Right atrium auricular region (tissue), 2 donors: ENCODE measurements around the gene CAPN13. TPM values are rescaled to one million over a fixed set of nuclear protein-coding genes. Genes with fewer than 3 reads are reported as not detected.

Experiments
- DNase-seq: peaks from one replicate; pipeline ENCODE4 v3.0.0-alpha.2; 2019; ENCODE audit warnings: low spot score
- H3K27ac ChIP-seq, 2 donors: fragments of 200-600 bp; sonication (generic); 1 replicate in 1 of 2; 2 replicates in 1 of 2; pipeline ENCODE4 v1.5.1; 2016 to 2019
- H3K27me3 ChIP-seq, 2 donors: fragments of 200-600 bp; sonication (generic); one replicate each; pipeline versions ENCODE4 v1.5.1 to v1.6.0; 2017 to 2019
- H3K36me3 ChIP-seq: fragments of 200-600 bp; sonication (generic); one replicate; pipeline ENCODE4 v1.5.1; 2016
- H3K4me1 ChIP-seq, 2 donors: fragments of 200-600 bp; sonication (generic); one replicate each; pipeline versions ENCODE4 v1.5.1 to v1.6.0; 2017 to 2019
- H3K4me3 ChIP-seq, 2 donors: fragments of 200-600 bp; sonication (generic); 1 replicate in 1 of 2; 2 replicates in 1 of 2; pipeline ENCODE4 v1.5.1; 2017 to 2019; ENCODE audit warnings: mild to moderate bottlenecking in 1 of 2, moderate library complexity in 1 of 2
- H3K9me3 ChIP-seq, 2 donors: fragments of 200-600 bp; sonication (generic); one replicate each; pipeline ENCODE4 v1.5.1; 2019
- total RNA-seq, 2 donors: library from RNA; depleted of rRNA; stranded (reverse); fragments of >200 nt; gene quantifications; one replicate each; pipeline ENCODE4 v1.1.0, GENCODE V29; 2016
- TF ChIP-seq, protein P1 (sequence below), 2 donors: fragments of 200-600 bp; sonication (generic); IDR thresholded peaks; one replicate each; pipeline ENCODE4 v1.5.1; 2019; ENCODE audit warnings: antibody characterized with exemption in 2 of 2

Gene CAPN13
- total RNA-seq, 2 donors from 2014 or later, result not detected

DNA sequence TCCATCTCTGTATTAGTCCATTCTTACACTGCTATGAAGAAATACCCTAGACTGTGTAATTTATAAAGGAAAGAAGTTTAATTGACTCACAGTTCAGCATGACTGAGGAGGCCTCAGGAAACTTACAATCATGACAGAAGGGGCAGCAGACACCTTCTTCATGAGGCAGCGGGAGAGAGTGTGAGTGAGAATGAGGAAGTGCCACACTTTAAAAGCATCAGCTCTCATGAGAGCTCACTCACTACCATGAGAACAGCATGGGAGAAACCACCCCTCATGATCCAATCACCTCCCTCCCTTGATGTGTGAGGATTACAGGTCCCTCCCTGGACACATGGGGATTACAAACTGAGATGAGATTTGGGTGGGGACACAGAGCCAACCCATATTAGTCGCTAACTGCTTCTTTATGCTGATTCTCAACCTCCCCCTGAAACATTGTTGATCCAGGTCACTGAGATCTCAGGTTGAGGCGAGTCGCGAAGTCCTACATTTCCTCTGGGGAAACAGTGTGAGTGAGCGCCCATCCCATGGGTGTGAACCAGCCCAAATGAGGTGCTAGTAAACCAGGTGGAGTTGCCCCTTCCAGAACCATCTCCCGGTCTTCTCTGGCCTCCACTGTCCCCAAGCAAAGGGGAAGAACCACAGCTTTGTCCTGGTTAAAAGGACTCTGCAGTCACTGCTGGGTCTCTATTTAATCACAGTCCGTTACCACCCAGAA lies 123.8 kb downstream of the CAPN13 start:
- Histone ChIP-seq H3K36me3 (no peaks in the 10 kb centered on the region), H3K27ac (no peak overlapping the region), H3K27me3 (no peaks in the 10 kb centered on the region), H3K4me3 (no peak overlapping the region), H3K9me3 (no peaks in the 10 kb centered on the region), H3K4me1 (peaks cover 0 to 6% of the 10 kb centered on the region in 2 donors)
- TF ChIP-seq, protein P1, sequence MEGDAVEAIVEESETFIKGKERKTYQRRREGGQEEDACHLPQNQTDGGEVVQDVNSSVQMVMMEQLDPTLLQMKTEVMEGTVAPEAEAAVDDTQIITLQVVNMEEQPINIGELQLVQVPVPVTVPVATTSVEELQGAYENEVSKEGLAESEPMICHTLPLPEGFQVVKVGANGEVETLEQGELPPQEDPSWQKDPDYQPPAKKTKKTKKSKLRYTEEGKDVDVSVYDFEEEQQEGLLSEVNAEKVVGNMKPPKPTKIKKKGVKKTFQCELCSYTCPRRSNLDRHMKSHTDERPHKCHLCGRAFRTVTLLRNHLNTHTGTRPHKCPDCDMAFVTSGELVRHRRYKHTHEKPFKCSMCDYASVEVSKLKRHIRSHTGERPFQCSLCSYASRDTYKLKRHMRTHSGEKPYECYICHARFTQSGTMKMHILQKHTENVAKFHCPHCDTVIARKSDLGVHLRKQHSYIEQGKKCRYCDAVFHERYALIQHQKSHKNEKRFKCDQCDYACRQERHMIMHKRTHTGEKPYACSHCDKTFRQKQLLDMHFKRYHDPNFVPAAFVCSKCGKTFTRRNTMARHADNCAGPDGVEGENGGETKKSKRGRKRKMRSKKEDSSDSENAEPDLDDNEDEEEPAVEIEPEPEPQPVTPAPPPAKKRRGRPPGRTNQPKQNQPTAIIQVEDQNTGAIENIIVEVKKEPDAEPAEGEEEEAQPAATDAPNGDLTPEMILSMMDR (IDR thresholded peaks at IDR 0.05), result no peak
- peak; percentile 42 for DNase-seq

DNA sequence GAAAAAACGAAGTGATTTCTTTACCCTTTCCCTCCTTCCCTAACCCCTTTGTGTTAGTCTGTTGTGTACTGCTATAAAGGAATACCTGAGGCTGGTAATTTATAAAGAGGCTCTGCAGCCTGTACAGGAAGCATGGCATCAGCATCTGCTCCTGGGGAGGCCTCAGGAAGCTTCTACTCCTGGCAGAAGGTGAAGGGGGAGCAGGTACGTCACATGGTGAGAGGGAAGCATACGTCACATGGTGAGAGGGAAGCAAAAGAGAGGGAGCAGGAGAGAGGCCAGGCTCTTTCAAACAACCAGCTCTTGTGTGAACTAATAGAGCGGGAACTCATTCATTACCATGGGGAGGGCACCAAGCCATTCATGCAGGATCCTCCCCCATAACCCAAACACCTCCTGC lies 126.2 kb downstream of the CAPN13 start:
- peak; percentile 21 for DNase-seq
- no peaks in the 10 kb centered on the region for H3K9me3 ChIP-seq
- H3K4me1 ChIP-seq, result no peaks in the 10 kb centered on the region
- no peaks in the 10 kb centered on the region for H3K36me3 ChIP-seq
- TF ChIP-seq, protein P1 (IDR thresholded peaks at IDR 0.05), result no peak
- H3K27ac ChIP-seq, result no peak overlapping the region
- H3K4me3 ChIP-seq, result no peak overlapping the region
- H3K27me3 ChIP-seq, result no peaks in the 10 kb centered on the region

DNA sequence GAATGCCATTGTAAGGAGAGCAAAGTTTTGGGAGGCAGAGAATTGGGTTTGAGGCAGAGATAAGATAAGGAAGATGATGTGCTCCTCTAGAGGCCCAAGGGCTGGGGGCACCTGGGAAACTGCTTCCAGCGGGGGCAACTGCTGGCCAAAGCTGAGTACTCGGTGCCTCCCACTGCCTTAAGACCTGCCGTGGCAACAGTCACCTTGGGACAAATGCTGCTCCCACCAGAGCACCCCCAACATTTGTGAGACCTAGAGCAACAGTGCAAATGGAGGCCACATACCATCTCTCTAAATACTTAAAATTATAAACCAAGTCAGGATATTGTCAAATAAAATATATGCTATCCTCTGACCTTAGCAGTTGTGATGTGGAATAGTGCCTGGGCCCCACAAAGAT lies 127.1 kb downstream of the CAPN13 start:
- Histone ChIP-seq H3K27me3 (no peaks in the 10 kb centered on the region), H3K4me3 (no peak overlapping the region), H3K27ac (no peak overlapping the region), H3K36me3 (no peaks in the 10 kb centered on the region), H3K4me1 (no peaks in the 10 kb centered on the region), H3K9me3 (no peaks in the 10 kb centered on the region)
- peak; percentile 36 for DNase-seq
- TF ChIP-seq, protein P1 (IDR thresholded peaks at IDR 0.05), result no peak

DNA sequence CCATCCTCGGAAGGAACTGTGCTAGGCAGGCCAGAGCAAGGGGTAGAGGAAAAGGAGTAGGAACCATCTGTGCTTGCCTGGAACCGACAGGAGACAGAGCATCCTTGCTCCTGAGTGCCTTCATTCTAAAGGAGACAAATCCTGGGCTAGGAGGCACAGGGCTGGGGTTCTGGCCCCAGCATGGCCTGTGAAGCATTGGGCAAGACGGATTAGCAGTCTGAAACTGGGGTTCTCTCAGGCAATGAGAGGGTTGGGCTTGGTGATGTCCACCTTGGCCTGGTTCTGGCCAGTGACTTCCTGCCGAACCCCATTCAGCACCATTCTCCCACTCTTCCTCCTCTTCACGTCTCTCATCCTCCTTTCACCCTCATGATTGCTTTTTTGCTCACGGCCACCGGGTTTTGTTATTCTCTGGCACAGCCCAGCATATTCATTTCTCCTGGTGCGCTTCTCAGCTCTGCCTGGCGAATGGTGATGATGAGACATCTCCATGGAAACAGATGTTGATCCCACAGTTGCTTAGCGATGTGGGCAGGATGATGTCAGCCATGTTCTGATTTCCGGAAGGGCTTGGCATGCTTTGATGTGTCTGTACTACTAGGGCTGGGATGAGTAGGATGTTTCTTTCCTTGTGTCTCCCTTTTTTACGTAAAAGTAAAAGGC lies 127.7 kb downstream of the CAPN13 start:
- TF ChIP-seq, protein P1 (IDR thresholded peaks at IDR 0.05), result no peak
- no peak overlapping the region for H3K27ac ChIP-seq
- no peak overlapping the region for H3K4me3 ChIP-seq
- DNase-seq, result peak; percentile 54
- H3K9me3 ChIP-seq, result no peaks in the 10 kb centered on the region
- no peaks in the 10 kb centered on the region for H3K4me1 ChIP-seq
- no peaks in the 10 kb centered on the region for H3K36me3 ChIP-seq
- no peaks in the 10 kb centered on the region for H3K27me3 ChIP-seq

DNA sequence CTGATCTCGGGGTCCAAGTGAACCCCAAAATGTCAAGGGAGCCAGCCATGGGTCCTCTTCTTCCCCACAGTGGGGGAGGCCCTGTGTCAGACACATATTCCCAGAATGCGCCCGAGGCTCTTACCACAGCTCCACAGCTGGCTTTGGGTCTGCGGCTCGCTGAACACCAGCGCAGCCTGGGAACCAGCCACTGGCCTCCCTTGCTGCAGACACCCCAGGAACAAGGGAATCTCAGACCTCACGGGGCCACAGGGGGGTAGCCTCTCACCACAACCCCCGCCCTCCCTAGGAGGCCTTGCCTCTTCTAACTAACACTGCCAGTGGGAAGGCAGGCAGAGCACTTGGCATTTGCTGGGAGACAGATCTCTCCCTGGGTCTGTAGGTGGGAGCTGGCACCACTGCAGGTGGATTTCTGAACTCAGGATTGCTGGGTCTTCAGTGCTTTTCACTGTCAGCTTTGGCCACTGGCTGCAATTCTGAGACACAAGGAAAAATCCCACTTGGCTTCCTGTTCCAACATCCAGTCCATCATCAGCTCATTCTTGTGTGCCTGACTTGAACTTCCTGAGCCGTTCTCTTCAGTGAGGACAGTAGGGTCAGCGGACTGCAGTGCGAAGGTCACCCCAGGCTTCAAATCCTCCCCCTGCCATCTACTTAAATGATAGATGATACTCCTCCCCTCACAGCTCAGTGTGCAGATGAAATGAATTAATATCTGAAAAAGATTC lies 128.7 kb downstream of the CAPN13 start:
- Histone ChIP-seq H3K36me3 (no peaks in the 10 kb centered on the region), H3K27ac (no peak overlapping the region), H3K27me3 (no peaks in the 10 kb centered on the region), H3K4me1 (no peaks in the 10 kb centered on the region), H3K4me3 (no peak overlapping the region), H3K9me3 (no peaks in the 10 kb centered on the region)
- TF ChIP-seq, protein P1 (IDR thresholded peaks at IDR 0.05), result no peak
- DNase-seq, result peak; percentile 50
